DND-41 (cell line): ENCODE results near the gene MSL3B.
A peak's percentile ranks its signal among the peaks of the same experiment; 100 is the strongest.

Experiments used
- ATAC-seq: fragments of 200-7000 bp; cut with Tn5 transposase; 3 replicates; pipeline ENCODE4 v1.9.1; 2021; ENCODE audit warnings: low read depth; ENCODE audit not compliant: insufficient read depth
- DNase-seq: peaks from one replicate; pipeline ENCODE4 v3.0.0-alpha.2; 2020
- H2AFZ ChIP-seq: 2 replicates; pipeline ENCODE4 v1.6.0; 2012; ENCODE audit warnings: low read depth, low read length
- H3K27ac ChIP-seq: 2 replicates; pipeline ENCODE4 v1.5.1; 2012; ENCODE audit warnings: low read length, inconsistent platforms
- H3K27me3 ChIP-seq: fragments of 200-600 bp; sonication (generic); 2 replicates; pipeline ENCODE4 v1.6.0; 2012; ENCODE audit warnings: low read length, mild to moderate bottlenecking, inconsistent platforms; ENCODE audit not compliant: insufficient read depth, poor library complexity
- H3K36me3 ChIP-seq: 2 replicates; pipeline ENCODE4 v1.5.1; 2012; ENCODE audit warnings: low read length, inconsistent platforms; ENCODE audit not compliant: insufficient read depth
- H3K4me1 ChIP-seq: 2 replicates; pipeline ENCODE4 v1.5.1; 2012; ENCODE audit warnings: mild to moderate bottlenecking, low read length; ENCODE audit not compliant: insufficient read depth
- H3K4me2 ChIP-seq: 2 replicates; pipeline ENCODE4 v1.6.0; 2012; ENCODE audit warnings: mild to moderate bottlenecking, moderate library complexity, low read length, inconsistent platforms; ENCODE audit not compliant: insufficient read depth
- H3K4me3 ChIP-seq, 2 experiments: fragments of 200-600 bp in 1 of 2; shearing (Covaris generic) in 1 of 2; 2 replicates each; pipeline ENCODE4 v1.5.1; 2012 to 2016; ENCODE audit warnings: inconsistent platforms in 2 of 2, low read length in 2 of 2, mild to moderate bottlenecking in 2 of 2, low read depth in 1 of 2, moderate library complexity in 1 of 2
- H3K79me2 ChIP-seq: 2 replicates; pipeline ENCODE4 v1.6.0; 2012; ENCODE audit warnings: low read length, inconsistent platforms; ENCODE audit not compliant: insufficient read depth
- H3K9ac ChIP-seq: 2 replicates; pipeline ENCODE4 v1.6.0; 2012; ENCODE audit warnings: low read depth, mild to moderate bottlenecking, inconsistent platforms, low read length, moderate library complexity
- H3K9me3 ChIP-seq: 2 replicates; pipeline ENCODE4 v1.5.1; 2012; ENCODE audit warnings: low read length, moderate library complexity, mild to moderate bottlenecking, inconsistent platforms; ENCODE audit not compliant: insufficient read depth, severe bottlenecking
- H4K20me1 ChIP-seq: 2 replicates; pipeline ENCODE4 v1.6.0; 2012; ENCODE audit warnings: low read length; ENCODE audit not compliant: insufficient read depth
- EZH2 ChIP-seq: IDR thresholded peaks from 3 replicates; pipeline ENCODE4 v1.6.1; 2012; ENCODE audit warnings: borderline replicate concordance, low read depth, mild to moderate bottlenecking, moderate library complexity, low read length, inconsistent platforms; ENCODE audit not compliant: severe bottlenecking
- TF ChIP-seq, protein P1 (sequence below): IDR thresholded peaks from 2 replicates; pipeline ENCODE4 v1.5.1; 2012; ENCODE audit warnings: borderline replicate concordance, low read length, moderate library complexity, mild to moderate bottlenecking; ENCODE audit not compliant: poor library complexity, severe bottlenecking; ENCODE audit errors: extremely low read depth

Gene MSL3B

DNA sequence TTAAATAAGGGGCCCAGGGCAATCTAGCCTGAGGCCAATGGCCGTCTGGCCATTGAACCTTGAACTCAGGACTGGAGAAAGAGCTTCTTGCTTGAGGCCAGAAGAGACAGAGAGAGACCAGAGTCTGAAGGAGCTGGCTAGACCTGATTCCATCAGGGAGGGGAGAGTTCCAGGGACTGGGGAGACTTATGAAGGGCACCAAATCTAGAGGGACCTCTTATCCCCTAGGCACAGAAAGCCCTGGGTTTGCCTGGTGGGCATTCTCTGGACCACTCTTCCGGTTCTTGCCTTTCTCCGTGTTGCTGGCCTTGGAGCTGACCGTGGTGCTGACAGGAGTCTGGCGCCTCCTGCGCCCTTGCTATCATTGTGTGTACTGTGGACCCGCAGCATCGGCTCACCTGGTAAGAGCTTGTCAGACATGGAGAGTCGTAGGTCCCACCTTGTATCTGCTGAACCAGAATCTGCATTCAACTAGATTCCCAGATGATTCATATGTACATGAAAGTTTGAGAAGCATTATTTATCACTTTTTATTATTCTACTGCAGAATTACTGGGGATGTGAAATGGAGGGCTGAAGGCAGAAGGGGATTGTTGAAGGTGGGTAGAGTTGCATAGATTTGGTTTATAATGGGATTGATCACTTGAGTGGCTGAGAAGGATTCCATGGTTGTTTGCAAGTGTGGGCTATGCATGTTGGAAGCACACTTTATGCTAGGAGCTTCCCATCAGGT lies 44.7 kb upstream of the MSL3B start:
- H3K9me3 ChIP-seq: no peaks in the 10 kb centered on the region
- ATAC-seq (peak; percentile 70; the same call in 2 of the 3 replicates), DNase-seq (peak; percentile 65)
- no peaks in the 10 kb centered on the region for H4K20me1 ChIP-seq
- no peaks in the 10 kb centered on the region for H3K79me2 ChIP-seq
- no peak overlapping the region for H3K27ac ChIP-seq
- no peak overlapping the region for H3K4me3 ChIP-seq
- H3K9ac ChIP-seq: no peak overlapping the region
- H3K4me2 ChIP-seq: no peak overlapping the region
- H3K27me3 ChIP-seq: peaks cover 12% of the 10 kb centered on the region
- no peak overlapping the region for H2AFZ ChIP-seq
- H3K36me3 ChIP-seq: no peaks in the 10 kb centered on the region
- TF ChIP-seq, protein P1, sequence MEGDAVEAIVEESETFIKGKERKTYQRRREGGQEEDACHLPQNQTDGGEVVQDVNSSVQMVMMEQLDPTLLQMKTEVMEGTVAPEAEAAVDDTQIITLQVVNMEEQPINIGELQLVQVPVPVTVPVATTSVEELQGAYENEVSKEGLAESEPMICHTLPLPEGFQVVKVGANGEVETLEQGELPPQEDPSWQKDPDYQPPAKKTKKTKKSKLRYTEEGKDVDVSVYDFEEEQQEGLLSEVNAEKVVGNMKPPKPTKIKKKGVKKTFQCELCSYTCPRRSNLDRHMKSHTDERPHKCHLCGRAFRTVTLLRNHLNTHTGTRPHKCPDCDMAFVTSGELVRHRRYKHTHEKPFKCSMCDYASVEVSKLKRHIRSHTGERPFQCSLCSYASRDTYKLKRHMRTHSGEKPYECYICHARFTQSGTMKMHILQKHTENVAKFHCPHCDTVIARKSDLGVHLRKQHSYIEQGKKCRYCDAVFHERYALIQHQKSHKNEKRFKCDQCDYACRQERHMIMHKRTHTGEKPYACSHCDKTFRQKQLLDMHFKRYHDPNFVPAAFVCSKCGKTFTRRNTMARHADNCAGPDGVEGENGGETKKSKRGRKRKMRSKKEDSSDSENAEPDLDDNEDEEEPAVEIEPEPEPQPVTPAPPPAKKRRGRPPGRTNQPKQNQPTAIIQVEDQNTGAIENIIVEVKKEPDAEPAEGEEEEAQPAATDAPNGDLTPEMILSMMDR: no peak
- no peak for TF ChIP-seq EZH2
- H3K4me1 ChIP-seq: no peaks in the 10 kb centered on the region

DNA sequence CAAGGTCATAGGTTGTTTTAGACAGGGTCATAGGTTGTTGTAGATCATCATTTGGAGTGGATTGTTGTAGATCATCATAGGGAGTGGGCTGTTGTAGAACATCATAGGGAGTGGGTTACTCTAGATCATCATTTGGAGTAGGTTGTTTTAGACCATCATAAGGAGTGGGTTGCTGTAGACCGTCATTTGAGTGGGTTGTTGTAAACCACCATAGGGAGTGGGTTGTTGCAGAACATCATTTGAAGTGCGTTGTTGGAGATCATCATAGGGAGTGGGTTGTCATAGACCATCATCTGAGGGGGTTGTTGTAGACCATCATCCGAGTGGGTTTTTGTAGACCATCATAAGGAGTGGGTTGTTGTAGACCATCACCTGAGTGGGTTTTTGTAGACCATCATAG lies 39.4 kb upstream of the MSL3B start:
- H3K79me2 ChIP-seq: no peaks in the 10 kb centered on the region
- no peak overlapping the region for H3K9ac ChIP-seq
- DNase-seq (no peak), ATAC-seq (no peak)
- H3K9me3 ChIP-seq: no peaks in the 10 kb centered on the region
- H2AFZ ChIP-seq: no peak overlapping the region
- no peaks in the 10 kb centered on the region for H3K27me3 ChIP-seq
- no peaks in the 10 kb centered on the region for H3K36me3 ChIP-seq
- no peak overlapping the region for H3K4me2 ChIP-seq
- H3K27ac ChIP-seq: no peak overlapping the region
- no peaks in the 10 kb centered on the region for H3K4me1 ChIP-seq
- TF ChIP-seq EZH2: no peak
- TF ChIP-seq, protein P1: no peak
- H3K4me3 ChIP-seq: no peak overlapping the region
- H4K20me1 ChIP-seq: no peaks in the 10 kb centered on the region

DNA sequence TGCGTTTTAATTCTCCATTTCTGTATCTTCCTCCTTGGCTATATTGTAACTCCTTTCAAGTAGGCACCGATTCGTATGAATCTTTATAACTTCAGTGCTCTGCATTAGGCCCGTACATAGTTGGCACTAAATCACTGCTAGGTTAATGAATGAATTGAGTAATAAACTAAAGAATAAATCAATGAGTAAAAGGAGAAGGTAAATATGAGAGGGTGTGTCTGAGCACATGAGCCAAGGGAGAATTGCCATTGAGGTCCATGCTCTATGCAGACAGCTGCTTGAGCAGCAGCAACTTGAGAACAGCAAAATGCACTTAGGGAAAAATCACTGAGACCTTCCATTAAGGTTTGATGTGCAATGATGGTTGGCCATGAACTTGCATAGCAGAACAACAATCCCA lies 37.8 kb upstream of the MSL3B start:
- H3K27me3 ChIP-seq: no peaks in the 10 kb centered on the region
- H4K20me1 ChIP-seq: no peaks in the 10 kb centered on the region
- no peak overlapping the region for H3K27ac ChIP-seq
- DNase-seq: no peak
- no peak overlapping the region for H3K9ac ChIP-seq
- H3K4me2 ChIP-seq: no peak overlapping the region
- H3K79me2 ChIP-seq: no peaks in the 10 kb centered on the region
- H3K36me3 ChIP-seq: no peaks in the 10 kb centered on the region
- no peaks in the 10 kb centered on the region for H3K4me1 ChIP-seq
- ATAC-seq: no peak
- H3K9me3 ChIP-seq: no peaks in the 10 kb centered on the region
- H3K4me3 ChIP-seq: no peak overlapping the region
- H2AFZ ChIP-seq: no peak overlapping the region
- no peak for TF ChIP-seq EZH2
- TF ChIP-seq, protein P1: no peak

DNA sequence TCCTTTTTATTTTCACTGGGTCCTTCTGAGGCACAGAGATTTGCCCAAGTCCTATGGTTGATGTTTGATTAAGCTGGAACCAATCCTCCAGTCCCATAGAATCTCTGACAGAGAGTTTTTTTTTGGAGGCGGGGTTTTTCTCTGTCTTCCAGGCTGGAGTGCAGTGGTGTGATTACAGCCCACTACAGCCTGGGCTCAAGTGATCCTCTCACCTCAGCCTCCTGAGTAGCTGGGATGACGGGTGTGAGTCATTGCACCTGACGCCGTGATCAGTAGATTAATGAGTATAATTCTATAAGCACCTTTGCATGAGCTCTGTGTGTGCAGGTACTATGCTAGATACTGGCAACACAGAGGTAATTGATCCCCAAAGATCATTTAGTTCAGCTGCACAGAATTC lies 33.7 kb upstream of the MSL3B start:
- DNase-seq (no peak), ATAC-seq (no peak)
- H3K4me2 ChIP-seq: no peak overlapping the region
- TF ChIP-seq EZH2: no peak
- TF ChIP-seq, protein P1: no peak
- no peaks in the 10 kb centered on the region for H3K9me3 ChIP-seq
- no peaks in the 10 kb centered on the region for H3K79me2 ChIP-seq
- H3K36me3 ChIP-seq: no peaks in the 10 kb centered on the region
- H3K27me3 ChIP-seq: peaks cover 3% of the 10 kb centered on the region
- H3K4me1 ChIP-seq: no peaks in the 10 kb centered on the region
- H3K9ac ChIP-seq: no peak overlapping the region
- H3K27ac ChIP-seq: no peak overlapping the region
- no peak overlapping the region for H3K4me3 ChIP-seq
- H4K20me1 ChIP-seq: no peaks in the 10 kb centered on the region
- H2AFZ ChIP-seq: no peak overlapping the region
